K562 (cell line): ENCODE measurements around the gene ATF5. TPM values are rescaled to one million over a fixed set of nuclear protein-coding genes. Genes with fewer than 3 reads are reported as not detected.

ENCODE experiments used
- BACH1 ChIP-seq: fragments of 200-800 bp; sonication (Bioruptor generic); IDR thresholded peaks from 2 replicates; pipeline ENCODE4 v1.6.1; 2016; ENCODE audit warnings: missing genetic modification characterization, missing compliant biosample characterization
- ETS2 ChIP-seq: IDR thresholded peaks from 2 replicates; pipeline ENCODE4 v1.6.1; 2016; ENCODE audit warnings: borderline replicate concordance, missing genetic modification characterization, mild to moderate bottlenecking, moderate library complexity, missing compliant biosample characterization; ENCODE audit not compliant: poor library complexity, severe bottlenecking
- HDAC1 ChIP-seq, 2 experiments: fragments of 450-650 bp; IDR thresholded peaks; 2 replicates each; pipeline ENCODE4 v1.6.1; 2016 to 2017; ENCODE audit warnings: inconsistent platforms in 1 of 2, mild to moderate bottlenecking in 1 of 2, moderate library complexity in 1 of 2
- HMG20B ChIP-seq: fragments of 250-450 bp; sonication (Bioruptor Pico); IDR thresholded peaks from 2 replicates; pipeline ENCODE4 v1.5.0; 2021; ENCODE audit warnings: mild to moderate bottlenecking
- MYNN ChIP-seq, 2 experiments: sonication (generic); formaldehyde crosslinking in 1 of 2; IDR thresholded peaks; 2 replicates each; pipeline versions ENCODE4 v1.5.0 to v1.6.1; 2016 to 2020; ENCODE audit warnings: antibody characterized with exemption in 1 of 2, missing genetic modification reagents in 1 of 2
- PCBP2 ChIP-seq: fragments of 200-400 bp; formaldehyde crosslinking; IDR thresholded peaks from 2 replicates; pipeline ENCODE4 v1.6.1; 2018; ENCODE audit warnings: low read length, low read depth, mild to moderate bottlenecking, moderate library complexity; ENCODE audit not compliant: poor library complexity, severe bottlenecking
- PRMT5 ChIP-seq: sonication (generic); formaldehyde crosslinking; IDR thresholded peaks from 2 replicates; pipeline ENCODE4 v1.5.0; 2020; ENCODE audit warnings: missing genetic modification reagents
- RFX1 ChIP-seq: fragments of 450-650 bp; IDR thresholded peaks from 2 replicates; pipeline ENCODE4 v1.6.1; 2016; ENCODE audit warnings: mild to moderate bottlenecking, moderate library complexity
- RUNX1 ChIP-seq: sonication (generic); IDR thresholded peaks from 2 replicates; pipeline ENCODE4 v1.6.1; 2016; ENCODE audit warnings: antibody characterized with exemption, low read depth
- SIN3A ChIP-seq, 2 experiments: fragments of 150-350 bp in 1 of 2; IDR thresholded peaks; 2 replicates each; pipeline ENCODE4 v1.6.1; 2011 to 2016; ENCODE audit warnings: borderline replicate concordance in 2 of 2, low read depth in 2 of 2, low read length in 2 of 2, mild to moderate bottlenecking in 2 of 2, moderate library complexity in 2 of 2; ENCODE audit not compliant: control insufficient read depth in 1 of 2
- SIX5 ChIP-seq, 2 experiments: IDR thresholded peaks; 2 replicates each; pipeline ENCODE4 v1.6.1; 2011; ENCODE audit warnings: low read length in 2 of 2, borderline replicate concordance in 1 of 2, low read depth in 1 of 2, mild to moderate bottlenecking in 1 of 2, moderate library complexity in 1 of 2; ENCODE audit not compliant: insufficient read depth in 1 of 2
- TSC22D4 ChIP-seq: fragments of 450-650 bp; IDR thresholded peaks from 2 replicates; pipeline ENCODE4 v1.6.1; 2016; ENCODE audit warnings: missing genetic modification characterization, missing biosample characterization, control low read depth
- ZBTB17 ChIP-seq: fragments of 450-650 bp; formaldehyde crosslinking; IDR thresholded peaks from 2 replicates; pipeline ENCODE4 v1.4.0; 2020; ENCODE audit warnings: mild to moderate bottlenecking
- ZFP36 ChIP-seq: fragments of 150-350 bp; IDR thresholded peaks from 2 replicates; pipeline ENCODE4 v1.6.1; 2018; ENCODE audit warnings: low read length, low read depth; ENCODE audit not compliant: partially characterized antibody
- ZNF707 ChIP-seq: fragments of 250-450 bp; sonication (Bioruptor Pico); conservative IDR thresholded peaks from 2 replicates; pipeline ENCODE4 v1.8.0; 2022; ENCODE audit warnings: inconsistent platforms, mild to moderate bottlenecking, moderate library complexity
- polyA plus RNA-seq, 8 experiments: library from polyadenylated mRNA; depleted of rRNA in 4 of 8; stranded (reverse) in 5 of 8; unstranded in 3 of 8; fragments of >200 nt; fragmentation: Nextera tagmentation in 2 of 8; fragmentation: Illumina TruSeq in 1 of 8; extraction: Ambion mirVana in 2 of 8; extraction: Trizol in 1 of 8; gene quantifications; 2 replicates each; pipeline versions ENCODE4 v1.2.1 to v1.2.3, GENCODE V29; 2011 to 2014; ENCODE audit warnings: inconsistent platforms in 1 of 8, missing spikeins in 1 of 8
- total RNA-seq, 7 experiments: library from RNA; depleted of rRNA in 6 of 7; stranded (reverse); fragments of >200 nt in 6 of 7; fragmentation: Illumina TruSeq in 2 of 7; extraction: Trizol in 2 of 7; gene quantifications; 2 replicates each; pipeline versions ENCODE4 v1.2.1 to v1.2.3, GENCODE V29; 2011 to 2021; ENCODE audit warnings: low replicate concordance in 1 of 7
- TF ChIP-seq, protein P1 (sequence below): sonication (generic); formaldehyde crosslinking; IDR thresholded peaks from 2 replicates; pipeline ENCODE4 v1.8.0; 2023; ENCODE audit warnings: missing genetic modification reagents, mild to moderate bottlenecking, borderline replicate concordance
- TF ChIP-seq, protein P2 (sequence below): IDR thresholded peaks from 2 replicates; pipeline ENCODE4 v1.6.1; 2012; ENCODE audit warnings: low read depth, low read length, improper control_type of control experiment, borderline replicate concordance

The ATF5 gene
- total and polyA plus RNA-seq, 9 of the 15 experiments (the other 6 are each of a cell fraction or from before 2014, with no cell fraction given) = 3.0 to 57.6 (median 11.1) TPM

DNA sequence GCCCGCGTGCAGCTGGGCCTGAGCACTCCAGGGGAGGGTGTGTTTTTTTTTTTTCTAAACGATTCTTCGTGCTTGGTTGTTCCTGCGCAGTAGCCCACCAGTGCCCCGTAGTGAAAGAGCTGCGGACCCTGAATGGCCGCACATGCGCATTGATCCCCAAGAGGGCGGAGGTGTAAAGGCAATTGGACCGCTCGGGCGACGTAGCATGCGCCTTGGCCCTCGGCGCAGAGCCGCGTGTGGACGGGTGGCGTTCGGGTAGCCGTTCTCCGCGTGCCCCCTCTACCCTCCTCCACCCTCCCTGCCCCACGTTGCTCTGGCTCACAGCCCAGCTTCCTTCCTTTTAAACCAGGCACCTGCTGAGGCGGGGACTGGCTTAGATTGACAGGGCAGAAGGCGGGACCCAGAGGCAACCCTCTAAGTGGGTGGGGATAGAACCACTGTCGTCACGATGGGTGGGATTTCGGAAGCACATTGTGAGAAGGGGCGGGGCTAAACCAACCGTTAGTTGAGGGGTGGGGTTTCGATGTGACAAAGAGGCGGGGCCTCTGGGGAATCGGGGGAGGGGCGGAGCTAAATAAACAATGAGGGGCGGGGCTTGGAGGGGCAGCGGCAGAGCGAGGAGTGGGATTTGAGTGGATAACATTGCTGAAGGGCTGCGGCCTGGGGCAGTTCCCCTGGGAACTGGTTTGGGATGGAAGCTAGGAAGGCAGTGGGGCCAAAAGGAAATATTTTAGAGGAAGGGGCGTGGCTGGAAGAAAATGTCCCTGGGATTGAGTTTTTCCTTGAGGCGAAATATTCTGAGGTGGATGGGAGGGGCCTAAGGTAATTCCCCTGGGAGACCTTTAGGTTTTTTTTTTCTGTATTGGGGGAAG is 842 bp downstream of the ATF5 start (continued):
- TF ChIP-seq ZBTB17 (CRISPR knock-in tag) = 0 out of 2 replicates have a peak, but pooled peaks have one; percentile 16
- TF ChIP-seq SIN3A (IDR thresholded peaks at IDR 0.05; ENCODE audit: borderline replicate concordance in 2 of 2, control insufficient read depth in 1 of 2, low read depth in 2 of 2, low read length in 2 of 2) = peak; percentile 64 to 66; a peak in 2 of 4 replicates
- TF ChIP-seq, protein P1, sequence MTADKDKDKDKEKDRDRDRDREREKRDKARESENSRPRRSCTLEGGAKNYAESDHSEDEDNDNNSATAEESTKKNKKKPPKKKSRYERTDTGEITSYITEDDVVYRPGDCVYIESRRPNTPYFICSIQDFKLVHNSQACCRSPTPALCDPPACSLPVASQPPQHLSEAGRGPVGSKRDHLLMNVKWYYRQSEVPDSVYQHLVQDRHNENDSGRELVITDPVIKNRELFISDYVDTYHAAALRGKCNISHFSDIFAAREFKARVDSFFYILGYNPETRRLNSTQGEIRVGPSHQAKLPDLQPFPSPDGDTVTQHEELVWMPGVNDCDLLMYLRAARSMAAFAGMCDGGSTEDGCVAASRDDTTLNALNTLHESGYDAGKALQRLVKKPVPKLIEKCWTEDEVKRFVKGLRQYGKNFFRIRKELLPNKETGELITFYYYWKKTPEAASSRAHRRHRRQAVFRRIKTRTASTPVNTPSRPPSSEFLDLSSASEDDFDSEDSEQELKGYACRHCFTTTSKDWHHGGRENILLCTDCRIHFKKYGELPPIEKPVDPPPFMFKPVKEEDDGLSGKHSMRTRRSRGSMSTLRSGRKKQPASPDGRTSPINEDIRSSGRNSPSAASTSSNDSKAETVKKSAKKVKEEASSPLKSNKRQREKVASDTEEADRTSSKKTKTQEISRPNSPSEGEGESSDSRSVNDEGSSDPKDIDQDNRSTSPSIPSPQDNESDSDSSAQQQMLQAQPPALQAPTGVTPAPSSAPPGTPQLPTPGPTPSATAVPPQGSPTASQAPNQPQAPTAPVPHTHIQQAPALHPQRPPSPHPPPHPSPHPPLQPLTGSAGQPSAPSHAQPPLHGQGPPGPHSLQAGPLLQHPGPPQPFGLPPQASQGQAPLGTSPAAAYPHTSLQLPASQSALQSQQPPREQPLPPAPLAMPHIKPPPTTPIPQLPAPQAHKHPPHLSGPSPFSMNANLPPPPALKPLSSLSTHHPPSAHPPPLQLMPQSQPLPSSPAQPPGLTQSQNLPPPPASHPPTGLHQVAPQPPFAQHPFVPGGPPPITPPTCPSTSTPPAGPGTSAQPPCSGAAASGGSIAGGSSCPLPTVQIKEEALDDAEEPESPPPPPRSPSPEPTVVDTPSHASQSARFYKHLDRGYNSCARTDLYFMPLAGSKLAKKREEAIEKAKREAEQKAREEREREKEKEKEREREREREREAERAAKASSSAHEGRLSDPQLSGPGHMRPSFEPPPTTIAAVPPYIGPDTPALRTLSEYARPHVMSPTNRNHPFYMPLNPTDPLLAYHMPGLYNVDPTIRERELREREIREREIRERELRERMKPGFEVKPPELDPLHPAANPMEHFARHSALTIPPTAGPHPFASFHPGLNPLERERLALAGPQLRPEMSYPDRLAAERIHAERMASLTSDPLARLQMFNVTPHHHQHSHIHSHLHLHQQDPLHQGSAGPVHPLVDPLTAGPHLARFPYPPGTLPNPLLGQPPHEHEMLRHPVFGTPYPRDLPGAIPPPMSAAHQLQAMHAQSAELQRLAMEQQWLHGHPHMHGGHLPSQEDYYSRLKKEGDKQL (CRISPR knock-in tag) = peak; percentile 20; the same call in 1 of the 2 replicates
- TF ChIP-seq RUNX1 = no peak
- no peak for TF ChIP-seq ZFP36
- no peak for TF ChIP-seq BACH1 (tag)
- TF ChIP-seq, protein P2, sequence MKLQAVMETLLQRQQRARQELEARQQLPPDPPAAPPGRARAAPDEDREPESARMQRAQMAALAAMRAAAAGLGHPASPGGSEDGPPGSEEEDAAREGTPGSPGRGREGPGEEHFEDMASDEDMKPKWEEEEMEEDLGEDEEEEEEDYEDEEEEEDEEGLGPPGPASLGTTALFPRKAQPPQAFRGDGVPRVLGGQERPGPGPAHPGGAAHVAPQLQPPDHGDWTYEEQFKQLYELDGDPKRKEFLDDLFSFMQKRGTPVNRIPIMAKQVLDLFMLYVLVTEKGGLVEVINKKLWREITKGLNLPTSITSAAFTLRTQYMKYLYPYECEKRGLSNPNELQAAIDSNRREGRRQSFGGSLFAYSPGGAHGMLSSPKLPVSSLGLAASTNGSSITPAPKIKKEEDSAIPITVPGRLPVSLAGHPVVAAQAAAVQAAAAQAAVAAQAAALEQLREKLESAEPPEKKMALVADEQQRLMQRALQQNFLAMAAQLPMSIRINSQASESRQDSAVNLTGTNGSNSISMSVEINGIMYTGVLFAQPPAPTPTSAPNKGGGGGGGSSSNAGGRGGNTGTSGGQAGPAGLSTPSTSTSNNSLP = no peak
- no peak for TF ChIP-seq RFX1
- no peak for TF ChIP-seq PRMT5 (CRISPR knock-in tag)
- no peak for TF ChIP-seq SIX5 (IDR thresholded peaks at IDR 0.05; ENCODE audit: borderline replicate concordance in 1 of 2, insufficient read depth in 1 of 2, low read depth in 1 of 2, low read length in 2 of 2)
- peak; percentile 39; the same call in 1 of the 2 replicates for TF ChIP-seq MYNN (IDR thresholded peaks at IDR 0.05)
- no peak for TF ChIP-seq MYNN (CRISPR knock-in tag; IDR thresholded peaks at IDR 0.05)
- TF ChIP-seq TSC22D4 = no peak
- TF ChIP-seq HMG20B (CRISPR knock-in tag) = no peak
- TF ChIP-seq ETS2 = no peak
- TF ChIP-seq ZNF707 (CRISPR knock-in tag) = 0 out of 2 replicates have a peak, but pooled peaks have one; percentile 20
- TF ChIP-seq PCBP2 = no peak
- TF ChIP-seq HDAC1 (IDR thresholded peaks at IDR 0.05) = peak in 1 of 2 experiments; percentile 58; a peak in 2 of 4 replicates
